ENCODE data around the gene TMEM170A.

Gene TMEM170A

DNA sequence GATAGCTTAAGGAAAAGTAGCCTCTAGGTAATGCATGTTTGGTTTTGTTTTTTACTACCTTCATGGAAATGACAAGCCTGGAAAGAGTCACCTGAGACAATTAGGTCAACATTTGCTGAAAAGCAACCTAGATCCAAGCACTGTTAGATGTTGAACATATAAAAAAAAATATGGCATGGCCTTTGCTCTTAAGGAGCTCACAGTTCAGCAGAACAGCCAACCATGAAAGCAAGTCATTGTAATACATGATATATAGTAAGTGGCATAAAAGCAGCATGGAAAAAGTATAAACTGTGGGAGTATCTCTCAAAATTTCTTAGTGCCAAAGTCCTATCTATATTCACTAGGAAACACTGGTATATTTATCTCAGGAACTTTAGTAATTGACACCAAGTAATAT is 62.8 kb downstream of the TMEM170A start:
- DNase-seq (ENCODE audit: low read depth in 2 of 2) = no peak

- no peak for DNase-seq (ENCODE audit: low read depth in 2 of 2)
These were observed 66.2 kb downstream of the TMEM170A start for GRCh38 chr16:75398333-75398732.

GRCh38 chr16:75394941-75395340 is 69.5 kb downstream of the TMEM170A start:
- no peak for DNase-seq (ENCODE audit: low read depth in 2 of 2)

All from stimulated activated CD8-positive, alpha-beta memory T cell treated with anti-CD3 and anti-CD28 coated beads, Interleukin-15, amount 100 ng/mL, for 4 hours (primary cell).